NCI-H2107 (cell line): ENCODE measurements around the gene NCBP1.
A peak's percentile ranks its signal among the peaks of the same experiment; 100 is the strongest.
"Not testable (repeated sequence)": the region's sequence is repeated elsewhere in the genome, so short reads cannot be mapped to it uniquely, and the experiment has no call there.

ENCODE experiments used
- DNase-seq: peaks from one replicate; lab custom pipeline; 2025; lab: John Stamatoyannopoulos, UW

The NCBP1 gene

DNA sequence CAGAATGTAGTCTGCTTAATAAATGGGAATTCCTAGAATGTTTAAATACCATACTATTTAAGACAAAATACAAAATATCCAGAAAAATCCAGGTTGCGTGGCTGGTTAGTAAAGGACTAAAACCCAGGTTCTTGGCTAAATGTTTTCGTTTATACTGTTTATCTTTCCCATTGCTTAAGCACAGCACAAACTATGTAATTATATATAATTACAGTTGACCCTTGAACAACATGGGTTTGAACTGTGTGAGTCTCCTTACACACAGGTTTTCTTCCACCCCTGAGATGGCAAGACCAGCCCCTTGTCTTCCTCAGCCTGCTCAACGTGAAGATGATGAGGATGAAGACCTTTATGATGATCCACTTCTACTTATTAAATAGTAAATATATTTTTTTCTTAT, 38.8 kb downstream of the NCBP1 start:
- DNase-seq: no peak

DNA sequence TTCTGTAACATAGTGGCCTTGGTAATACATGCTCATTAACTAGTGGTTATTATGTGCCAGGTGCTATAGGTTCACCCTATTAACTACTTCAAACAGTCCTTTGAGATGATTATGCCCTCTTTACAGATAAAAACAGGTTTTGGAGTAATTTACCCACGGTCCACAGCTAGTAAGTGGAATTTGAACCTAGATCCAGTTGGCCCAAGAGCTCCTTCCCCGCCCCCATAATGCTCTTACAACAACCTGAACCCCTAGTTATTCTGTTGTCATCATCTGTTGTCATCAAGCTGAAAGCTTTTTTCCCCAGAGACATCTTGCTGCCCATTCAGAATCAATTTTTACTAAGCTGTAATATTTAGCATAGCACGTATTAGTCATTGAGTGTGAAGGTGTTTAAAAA, 40.3 kb downstream of the NCBP1 start:
- no peak for DNase-seq

DNA sequence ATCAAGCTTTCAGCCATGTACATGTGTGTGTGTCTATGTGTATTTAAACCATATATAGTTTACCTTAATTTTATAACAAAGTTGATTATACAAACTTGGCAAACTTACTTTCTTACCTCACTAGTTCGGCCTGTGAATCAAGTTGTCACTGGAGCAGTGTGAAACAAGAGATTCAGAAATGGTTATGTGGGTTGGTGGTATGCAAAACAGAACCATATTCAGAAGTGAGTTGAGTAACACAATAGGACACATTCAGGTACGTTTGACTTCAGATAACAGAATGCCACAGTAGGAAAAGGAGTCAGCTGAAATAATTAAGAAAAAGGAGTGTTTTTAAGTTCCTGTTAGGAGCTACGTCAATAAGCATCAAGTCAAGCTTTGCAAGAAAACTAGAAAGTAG, 42.0 kb downstream of the NCBP1 start:
- DNase-seq: no peak

DNA sequence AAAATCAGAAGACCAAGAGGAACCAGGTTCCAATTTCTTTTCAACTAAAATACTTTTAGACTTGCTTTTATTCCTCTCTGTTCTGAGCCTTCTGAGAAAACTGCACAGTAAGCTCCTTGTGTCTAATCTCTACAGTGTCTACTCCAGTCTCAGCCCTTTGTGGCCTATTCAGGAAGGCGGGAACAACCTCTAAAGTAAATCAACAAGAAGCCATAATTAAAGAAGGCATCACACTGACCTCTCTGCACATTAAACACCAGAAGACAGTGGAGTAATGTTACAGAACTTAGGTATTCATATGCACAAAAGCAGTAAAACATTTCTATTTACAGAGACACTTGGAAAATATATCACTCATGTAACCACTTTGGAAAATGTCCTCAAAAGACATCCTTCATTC, 48.6 kb downstream of the NCBP1 start:
- DNase-seq: no peak

DNA sequence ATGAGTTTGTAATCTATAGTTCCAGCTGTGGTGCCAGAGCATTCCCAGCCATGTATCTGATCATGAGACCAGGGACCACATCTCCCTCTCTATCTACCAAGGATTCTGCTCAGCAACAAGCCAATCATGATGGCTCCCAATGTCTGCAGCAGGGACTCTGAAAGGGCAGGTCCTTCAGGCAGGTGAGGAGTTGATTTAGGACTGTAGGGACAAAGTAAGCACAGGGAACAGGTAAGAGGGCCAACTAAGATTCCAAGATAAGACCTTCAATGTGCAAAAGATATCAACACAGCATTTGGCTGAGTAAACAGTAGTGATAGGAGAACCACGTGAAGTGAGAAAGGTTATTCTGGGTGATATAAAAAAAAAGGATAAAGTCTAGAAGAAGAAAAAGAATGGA, 55.0 kb downstream of the NCBP1 start:
- no peak for DNase-seq

DNA sequence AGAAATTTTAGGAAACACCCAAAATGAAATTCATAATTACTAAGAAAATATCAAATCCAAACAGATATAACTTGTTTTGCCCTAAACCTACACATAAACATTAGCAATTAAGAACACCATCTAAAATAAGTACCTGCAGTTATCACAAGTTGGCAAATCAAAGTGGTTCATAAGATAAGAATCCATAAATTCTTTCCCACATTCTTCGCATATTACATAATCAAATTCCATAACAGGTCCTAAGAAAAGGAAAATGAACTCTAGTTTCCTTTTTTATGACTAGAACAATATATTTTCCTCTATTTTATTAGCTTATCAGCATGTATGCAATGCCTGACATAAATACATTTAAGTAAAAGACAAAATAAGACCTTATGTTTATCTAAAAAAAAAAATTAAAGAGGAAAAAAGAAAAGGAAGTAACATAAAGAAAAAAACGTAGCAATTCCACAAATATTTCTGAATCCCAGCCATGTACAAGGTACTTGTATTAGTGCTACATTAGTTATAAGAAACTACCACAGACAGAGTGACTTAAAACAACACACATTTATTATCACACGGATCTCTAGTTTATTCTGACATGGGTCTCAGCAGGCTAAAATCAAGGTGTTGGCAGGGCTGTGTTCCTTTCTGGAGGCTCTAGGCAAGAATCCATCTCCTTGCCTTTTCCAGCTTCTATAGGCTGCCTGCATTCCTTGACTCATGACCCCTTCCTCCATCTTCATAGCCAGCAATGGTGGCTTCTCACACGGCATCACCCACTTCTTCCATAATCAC, 56.0 kb downstream of the NCBP1 start:
- DNase-seq: no peak

DNA sequence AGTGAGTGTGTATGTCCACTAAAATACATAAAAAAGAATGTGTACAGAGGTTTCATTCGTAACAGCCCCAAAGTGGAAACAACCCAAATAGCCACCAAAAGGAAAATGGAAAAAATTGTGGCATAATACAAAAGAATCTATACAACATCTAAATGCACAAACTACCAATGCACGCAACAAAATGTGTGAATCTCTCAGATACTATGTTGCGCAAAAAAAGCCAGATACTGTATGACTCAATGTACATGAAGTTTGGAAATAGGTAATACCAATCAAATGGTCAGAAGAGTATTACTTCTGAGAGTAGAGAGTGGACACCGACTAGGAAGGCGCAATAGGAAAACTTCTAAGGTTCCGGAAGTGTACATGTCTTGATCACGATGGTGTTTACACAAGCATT, 61.1 kb downstream of the NCBP1 start:
- DNase-seq: no peak

DNA sequence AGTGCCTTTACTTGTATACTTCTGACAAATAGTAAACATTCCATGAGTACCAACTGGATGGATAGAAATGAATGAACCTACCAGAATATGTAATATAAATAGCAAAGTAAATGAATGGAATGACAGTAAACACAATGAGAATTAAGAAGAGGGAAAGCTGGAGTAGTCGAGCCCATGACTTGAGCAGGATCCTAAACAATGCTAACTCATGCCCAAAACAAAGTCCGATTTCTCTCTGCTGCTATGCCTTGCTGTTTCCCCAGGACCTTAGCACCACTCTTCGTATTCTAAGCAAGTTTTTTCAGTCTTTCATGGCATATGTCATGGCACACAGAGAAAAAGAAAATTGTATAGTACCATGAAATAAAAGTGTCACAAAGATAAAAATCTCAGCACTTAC, 61.8 kb downstream of the NCBP1 start:
- no peak for DNase-seq

DNA sequence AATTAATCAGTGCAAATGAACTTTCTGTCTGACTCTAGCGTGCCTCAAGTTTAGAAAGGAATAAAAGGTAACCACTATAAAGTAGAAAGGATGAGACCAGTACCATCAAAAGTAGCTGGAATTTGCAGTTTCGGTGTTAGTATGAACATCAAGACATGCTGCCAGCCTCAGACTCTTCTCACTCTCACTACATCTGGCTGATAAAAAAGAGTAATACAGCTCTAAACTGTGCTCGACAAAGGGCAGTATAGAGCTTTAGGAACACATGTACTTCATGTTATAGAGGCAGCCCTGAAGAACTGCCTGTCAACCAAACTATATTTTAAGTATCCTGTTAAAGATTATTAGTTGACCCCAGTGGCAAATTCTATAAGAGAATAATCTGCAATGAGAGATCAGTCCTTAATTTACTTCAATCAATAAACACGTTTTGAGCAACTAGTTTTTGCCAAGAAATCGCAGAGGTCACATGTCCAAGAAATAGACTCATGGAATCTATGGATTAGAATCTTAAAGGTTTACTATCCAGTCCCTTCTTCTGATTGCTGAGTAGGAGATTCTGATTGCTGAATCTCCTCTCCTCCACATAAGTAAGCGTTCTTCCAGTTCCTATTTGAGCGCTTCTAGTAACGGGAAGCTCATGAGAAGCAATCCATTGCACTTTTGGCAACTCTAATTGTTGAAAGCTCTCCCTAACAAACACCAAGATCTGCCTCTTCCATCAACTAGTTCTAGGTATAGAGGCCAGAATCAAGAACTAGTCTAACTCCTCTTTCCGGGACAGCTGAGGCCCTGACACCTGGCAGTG, 62.6 kb downstream of the NCBP1 start:
- no peak for DNase-seq

DNA sequence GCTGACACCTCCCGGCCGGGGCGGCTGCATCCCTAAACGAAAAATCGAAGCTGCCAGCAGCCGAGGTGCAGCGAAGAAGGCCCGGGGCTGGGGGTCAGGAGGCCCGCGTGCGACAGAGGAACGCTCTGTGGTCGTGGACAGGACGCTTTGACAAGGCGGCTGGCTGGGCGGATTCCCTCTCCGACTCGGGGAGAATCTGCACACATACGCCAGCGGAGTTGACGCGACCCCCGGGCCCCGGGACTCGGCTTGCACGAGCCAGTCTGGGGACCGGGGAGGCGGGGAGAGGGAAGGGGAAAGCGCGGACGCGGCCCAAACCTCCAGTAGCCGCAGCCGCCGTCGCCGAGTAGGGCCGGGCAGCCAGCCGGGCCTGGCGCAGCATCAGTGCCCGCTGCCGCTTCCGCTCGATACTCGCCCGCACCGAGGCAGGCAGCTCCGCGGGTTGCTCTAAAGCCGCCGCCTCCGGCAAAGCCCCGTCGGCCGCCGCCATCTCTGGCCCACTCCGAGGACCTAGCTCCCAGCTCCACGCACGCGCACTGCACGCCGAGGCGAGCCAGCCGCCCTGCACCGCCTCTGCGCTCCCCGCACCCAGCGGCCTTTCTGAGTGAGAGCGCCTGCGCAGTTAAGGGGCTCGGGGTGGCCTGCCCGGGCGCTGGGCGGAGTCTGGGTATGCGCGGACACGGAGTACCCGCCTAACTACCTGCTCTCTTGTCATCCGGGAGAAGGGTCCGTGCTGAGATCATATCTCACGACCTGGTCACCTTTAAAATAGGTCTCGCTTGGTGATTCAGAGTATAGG, 63.4 kb downstream of the NCBP1 start, which contains the start of gene XPA:
TSS of gene XPA (minus strand) at position 538 of the 799 bp plus-strand sequence. CDS start at position 490, 48 bp downstream.
- peak; percentile 81 for DNase-seq

DNA sequence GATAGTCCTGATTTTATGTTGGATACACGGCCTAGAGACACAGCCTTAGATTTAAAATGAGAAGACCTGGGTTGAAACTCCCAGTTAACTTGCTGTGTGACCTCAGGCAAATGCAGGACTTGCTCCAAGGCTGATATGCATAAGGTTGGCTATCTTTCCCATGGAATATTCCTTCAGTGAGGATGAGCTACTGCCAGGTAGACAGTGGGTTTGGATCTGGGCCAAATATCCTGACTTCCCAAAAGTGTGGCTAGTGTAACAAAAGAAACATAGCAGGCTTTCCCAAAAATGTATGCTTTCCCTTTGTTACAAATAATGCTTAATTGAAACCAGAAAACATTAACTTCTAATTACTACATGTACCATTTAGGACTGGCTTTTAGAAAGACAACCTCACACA, 64.2 kb downstream of the NCBP1 start:
- DNase-seq: no peak

DNA sequence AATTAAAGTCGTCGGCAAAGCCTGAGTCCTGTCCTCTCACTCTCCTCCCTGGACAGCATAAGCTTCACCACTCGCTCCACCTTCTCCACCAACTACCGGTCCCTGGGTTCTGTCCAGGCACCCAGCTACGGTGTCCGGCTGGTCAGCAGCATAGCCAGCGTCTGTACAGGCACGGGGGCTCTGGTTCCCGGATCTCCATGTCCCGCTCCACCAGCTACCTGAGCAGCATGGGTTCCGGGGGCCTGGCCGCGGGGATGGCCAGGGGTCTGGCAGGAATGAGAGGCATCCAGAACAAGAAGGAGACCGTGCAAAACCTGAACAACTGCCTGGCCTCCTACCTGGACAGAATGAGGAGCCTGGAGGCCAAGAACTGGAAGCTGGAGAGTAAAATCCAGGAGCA, 65.2 kb downstream of the NCBP1 start:
- DNase-seq: no peak

DNA sequence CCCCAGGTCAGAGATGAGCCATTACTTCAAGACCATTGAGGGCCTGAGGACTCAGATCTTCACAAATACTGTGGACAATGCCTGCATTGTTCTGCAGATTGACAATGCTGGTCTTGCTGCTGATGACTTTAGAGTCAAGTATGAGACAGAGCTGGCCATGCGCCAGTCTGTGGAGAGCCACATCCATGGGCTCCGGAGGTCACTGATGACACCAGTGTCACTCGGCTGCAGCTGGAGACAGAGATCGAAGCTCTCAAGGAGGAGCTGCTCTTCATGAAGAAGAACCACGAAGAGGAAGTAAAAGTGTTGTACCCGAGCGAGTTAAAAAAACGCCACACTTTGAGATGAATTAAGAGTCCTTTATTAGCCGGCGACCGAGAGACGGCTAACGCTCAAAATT, 65.7 kb downstream of the NCBP1 start:
- DNase-seq: not testable (repeated sequence)

DNA sequence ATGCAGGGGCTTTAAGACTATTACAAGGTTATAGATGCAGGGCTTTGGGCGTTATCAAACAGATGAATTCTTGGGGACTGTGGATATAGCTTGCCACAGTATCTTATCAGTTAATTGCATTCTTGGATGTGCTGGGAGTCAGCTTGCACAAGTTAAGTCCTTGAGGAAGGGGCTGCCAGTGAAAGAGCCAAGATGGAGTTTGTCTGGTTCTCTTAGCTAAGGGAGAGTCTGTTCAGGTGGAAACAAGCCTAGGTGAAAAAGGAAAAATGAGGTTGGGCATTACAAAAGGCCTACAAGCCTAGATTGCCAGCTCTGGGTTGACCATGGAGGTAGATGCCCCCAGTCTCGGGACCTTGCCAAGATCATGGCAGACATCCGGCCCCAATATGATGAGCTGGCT, 66.2 kb downstream of the NCBP1 start:
- not testable (repeated sequence) for DNase-seq

DNA sequence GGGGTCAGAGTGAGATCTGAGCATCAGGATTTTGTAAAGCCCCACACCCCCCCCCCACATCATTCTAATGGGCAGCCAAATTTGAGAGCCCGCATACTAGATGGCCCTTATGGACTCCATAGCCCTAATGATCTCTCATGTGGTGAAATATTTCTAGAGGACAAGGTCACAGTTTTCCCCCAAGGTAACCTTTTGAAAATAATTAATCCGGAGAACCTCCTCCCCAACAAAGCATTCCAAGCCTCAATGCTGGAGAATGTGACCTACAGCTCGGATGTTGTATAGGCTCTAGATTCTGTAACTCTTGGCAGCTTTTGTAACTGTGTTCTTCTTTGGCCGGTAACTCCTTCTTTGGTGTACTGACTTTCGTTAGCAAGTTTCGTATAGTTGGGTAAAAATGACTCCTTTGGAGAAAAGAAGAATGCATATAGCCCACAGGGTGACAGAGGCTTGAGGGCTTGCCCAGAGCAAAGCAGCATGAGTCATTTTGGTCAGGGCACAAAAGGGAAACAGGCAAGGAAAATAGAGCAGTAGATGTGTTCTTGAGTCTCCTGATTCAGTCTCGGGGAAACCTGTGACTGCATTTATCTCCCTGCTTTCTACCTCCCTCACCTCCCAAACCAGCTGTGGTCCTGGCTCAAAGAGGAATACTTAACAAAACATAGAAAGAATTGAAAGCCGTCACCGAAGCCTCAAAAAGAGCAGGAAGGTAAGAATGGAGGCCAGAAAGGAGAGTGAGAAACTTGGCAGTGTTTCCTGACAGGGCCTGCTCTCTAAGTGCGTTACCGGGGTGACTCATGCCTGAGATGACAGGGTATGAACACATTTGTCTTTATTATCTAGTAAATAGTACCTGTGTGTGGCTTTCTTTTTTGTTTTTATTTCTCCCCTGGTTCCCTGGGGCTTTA, 70.1 kb downstream of the NCBP1 start:
- peak; percentile 15 for DNase-seq

DNA sequence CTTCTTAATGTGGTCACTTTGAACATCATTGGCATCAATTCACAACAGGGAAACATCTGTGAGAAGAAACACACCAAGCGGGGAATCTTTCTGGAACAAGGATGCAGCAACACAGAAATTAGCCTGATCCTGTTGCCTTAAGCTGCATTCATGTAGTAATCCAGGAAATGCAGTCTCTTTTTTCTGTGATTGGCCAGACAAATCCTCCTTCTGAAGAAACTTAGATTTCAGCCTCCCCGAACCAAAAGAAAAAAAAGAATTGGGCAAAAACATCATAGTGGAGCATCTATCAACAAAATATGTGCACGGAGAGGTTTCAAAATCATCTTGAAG, 70.7 kb downstream of the NCBP1 start:
- no peak for DNase-seq

DNA sequence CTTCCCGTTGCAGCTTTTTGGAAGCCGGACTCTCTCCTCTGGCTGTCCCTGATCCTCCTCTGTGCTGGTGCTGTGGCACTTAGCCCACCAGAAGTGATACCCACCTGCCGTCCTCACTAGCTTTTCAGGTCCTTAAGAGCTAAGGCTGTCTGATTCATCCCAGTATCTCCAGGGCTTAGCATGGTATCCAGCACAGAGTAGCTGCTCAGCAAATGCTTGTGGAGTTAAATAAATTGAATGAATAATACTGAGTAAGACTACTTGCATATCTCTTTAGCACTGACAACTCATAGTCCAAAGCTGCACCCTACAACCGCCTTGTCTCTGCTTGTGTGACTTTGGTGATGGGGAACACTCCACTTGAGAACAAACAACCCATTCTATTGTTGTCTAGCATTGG, 71.2 kb downstream of the NCBP1 start:
- no peak for DNase-seq

DNA sequence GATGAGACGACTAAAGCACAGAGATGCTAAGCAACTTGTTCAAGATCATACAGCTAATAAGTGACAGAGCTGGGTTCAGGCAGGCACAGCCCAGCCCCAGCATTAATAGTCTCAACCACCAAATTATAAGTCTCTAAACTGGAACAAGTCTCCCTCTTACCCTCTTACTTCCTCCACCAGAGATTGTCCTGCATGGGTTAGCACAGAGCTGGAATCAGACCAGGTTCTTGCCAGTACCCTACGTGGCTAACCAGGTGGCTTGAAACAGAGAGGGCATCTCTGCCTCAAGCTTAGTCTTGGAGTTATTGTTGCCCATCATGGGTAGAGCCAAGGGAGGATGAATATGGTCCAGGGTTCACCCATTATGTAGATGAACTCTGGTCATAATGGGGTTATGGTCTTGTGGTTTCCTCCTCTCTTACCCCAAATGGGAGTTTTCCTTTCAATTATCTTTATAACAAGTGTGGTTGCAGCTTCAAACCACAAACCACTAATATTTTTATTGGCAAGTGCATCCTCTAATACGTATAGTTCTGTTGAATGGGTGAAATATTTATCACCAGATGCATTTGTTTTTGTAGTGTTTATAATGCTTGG, 71.8 kb downstream of the NCBP1 start:
- DNase-seq: no peak

DNA sequence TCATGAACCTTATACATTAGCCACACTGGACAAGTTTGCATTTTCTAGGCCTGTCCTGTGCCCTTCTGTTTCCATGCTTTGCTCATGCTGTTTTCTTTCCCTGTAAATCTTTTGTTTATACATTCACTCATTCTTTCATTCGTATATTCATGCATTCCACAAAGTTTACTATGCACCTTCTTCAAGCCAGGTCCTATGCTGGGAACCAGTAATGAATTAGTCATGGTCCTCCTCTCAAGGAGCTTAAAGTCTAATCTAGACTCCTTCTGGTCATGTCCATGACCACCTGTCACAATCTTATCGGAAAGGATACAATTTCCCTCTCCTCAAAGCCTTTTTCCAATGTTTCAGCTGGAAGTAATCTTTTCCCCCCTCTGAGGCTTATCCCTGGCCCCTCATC, 72.6 kb downstream of the NCBP1 start:
- DNase-seq: no peak

DNA sequence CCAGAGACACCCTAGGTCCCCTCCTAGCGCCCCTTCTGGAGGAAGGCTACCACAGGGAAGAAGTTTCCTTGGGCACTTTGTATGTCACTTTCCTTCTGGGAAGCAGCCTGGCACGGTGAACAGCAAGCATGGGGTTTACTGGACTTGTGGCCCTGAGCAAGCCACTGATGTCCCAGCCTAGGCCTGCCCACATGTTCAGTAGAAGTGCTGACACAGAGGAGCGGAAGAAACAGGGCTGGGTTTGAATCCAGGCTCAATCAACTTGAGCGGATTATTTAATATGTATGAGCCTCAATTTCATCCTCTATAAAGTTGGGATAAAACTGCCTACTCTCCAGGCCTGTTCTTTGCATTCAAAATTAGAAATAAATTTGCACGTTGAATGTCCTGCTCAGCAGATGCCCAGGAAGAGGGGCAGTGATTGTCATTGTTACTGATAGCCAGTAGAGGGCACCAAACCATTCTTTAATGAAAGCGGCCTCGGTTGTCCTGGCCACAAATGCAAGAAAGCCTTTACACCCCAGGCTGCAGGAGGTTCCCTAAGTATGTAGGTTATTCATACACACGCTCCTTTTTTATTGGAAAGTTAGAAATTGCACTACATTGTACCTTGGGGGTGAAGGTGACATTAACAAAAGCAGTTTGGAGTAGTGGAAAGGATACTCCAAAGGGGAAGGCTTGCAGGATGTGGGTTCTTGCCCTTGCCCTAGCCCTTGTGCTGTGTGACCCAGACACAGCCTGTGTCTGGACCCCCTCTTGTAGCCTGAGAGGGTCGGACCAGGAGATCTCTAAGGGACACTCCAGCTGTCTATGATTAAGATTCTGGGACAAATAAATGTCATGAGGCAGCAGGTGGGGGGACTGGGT, 77.0 kb downstream of the NCBP1 start:
- peak; percentile 25 for DNase-seq
